SK-N-SH (cell line): Measurements from ENCODE around the gene GPR37L1.

ENCODE experiments used
- TF ChIP-seq, protein P1 (sequence below): IDR thresholded peaks from 2 replicates; pipeline ENCODE4 v1.4.0; 2012; ENCODE audit warnings: low read depth
- TF ChIP-seq, protein P2 (sequence below): fragments of 200-600 bp; sonication (generic); IDR thresholded peaks from 2 replicates; pipeline ENCODE4 v1.6.1; 2017; ENCODE audit warnings: antibody characterized with exemption, mild to moderate bottlenecking, moderate library complexity

DNA sequence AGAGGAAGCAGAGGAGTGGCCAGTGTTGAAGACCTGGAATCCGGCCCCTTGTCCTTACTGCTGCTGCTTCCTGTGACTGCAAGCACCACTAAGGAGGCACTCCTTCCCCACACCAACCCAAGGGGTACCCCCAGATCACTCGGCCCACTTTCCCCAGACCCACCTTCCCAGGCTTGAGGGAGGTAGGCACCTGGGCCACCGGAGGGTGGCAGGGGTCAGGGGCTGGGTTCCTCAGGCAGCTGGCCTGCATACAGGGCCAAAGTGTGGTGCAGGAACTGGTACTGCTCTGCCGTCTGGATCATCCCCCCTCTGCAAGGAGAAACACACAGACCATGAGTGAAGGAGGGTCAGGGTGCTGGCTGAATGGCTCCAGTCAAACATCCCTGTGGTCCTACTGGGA, 25.7 kb downstream of the GPR37L1 start:
- TF ChIP-seq, protein P1, sequence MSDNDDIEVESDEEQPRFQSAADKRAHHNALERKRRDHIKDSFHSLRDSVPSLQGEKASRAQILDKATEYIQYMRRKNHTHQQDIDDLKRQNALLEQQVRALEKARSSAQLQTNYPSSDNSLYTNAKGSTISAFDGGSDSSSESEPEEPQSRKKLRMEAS = no peak
- TF ChIP-seq, protein P2, sequence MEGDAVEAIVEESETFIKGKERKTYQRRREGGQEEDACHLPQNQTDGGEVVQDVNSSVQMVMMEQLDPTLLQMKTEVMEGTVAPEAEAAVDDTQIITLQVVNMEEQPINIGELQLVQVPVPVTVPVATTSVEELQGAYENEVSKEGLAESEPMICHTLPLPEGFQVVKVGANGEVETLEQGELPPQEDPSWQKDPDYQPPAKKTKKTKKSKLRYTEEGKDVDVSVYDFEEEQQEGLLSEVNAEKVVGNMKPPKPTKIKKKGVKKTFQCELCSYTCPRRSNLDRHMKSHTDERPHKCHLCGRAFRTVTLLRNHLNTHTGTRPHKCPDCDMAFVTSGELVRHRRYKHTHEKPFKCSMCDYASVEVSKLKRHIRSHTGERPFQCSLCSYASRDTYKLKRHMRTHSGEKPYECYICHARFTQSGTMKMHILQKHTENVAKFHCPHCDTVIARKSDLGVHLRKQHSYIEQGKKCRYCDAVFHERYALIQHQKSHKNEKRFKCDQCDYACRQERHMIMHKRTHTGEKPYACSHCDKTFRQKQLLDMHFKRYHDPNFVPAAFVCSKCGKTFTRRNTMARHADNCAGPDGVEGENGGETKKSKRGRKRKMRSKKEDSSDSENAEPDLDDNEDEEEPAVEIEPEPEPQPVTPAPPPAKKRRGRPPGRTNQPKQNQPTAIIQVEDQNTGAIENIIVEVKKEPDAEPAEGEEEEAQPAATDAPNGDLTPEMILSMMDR = no peak
